NOMO-1 treated with dmso at 0.1 percent for 144 hours (cell line): ENCODE measurements around the gene DUSP14.
"Not testable (repeated sequence)": the region's sequence is repeated elsewhere in the genome, so short reads cannot be mapped to it uniquely, and the experiment has no call there.

Experiments used
- DNase-seq: peaks from one replicate; lab custom pipeline; 2025; ENCODE audit not compliant: unreplicated experiment; lab: John Stamatoyannopoulos, UW

Gene DUSP14

GRCh38 chr17:37483311-37484039, 6.2 kb upstream of the DUSP14 start:
- no peak for DNase-seq

GRCh38 chr17:37485938-37486570, 3.6 kb upstream of the DUSP14 start:
- DNase-seq, result no peak

- DNase-seq, result peak; percentile 15
Observed at GRCh38 chr17:37488009-37488604, 1.6 kb upstream of the DUSP14 start.

- no peak for DNase-seq
Observed at GRCh38 chr17:37488607-37489196, 989 bp upstream of the DUSP14 start.

- DNase-seq, result peak; percentile 22
Observed at GRCh38 chr17:37490022-37490587, 414 bp downstream of the DUSP14 start.

GRCh38 chr17:37490638-37491614, 1.2 kb downstream of the DUSP14 start:
- no peak for DNase-seq

GRCh38 chr17:37492167-37492566, 2.5 kb downstream of the DUSP14 start:
- no peak for DNase-seq

GRCh38 chr17:37493249-37494027, 3.7 kb downstream of the DUSP14 start:
- DNase-seq, result no peak

- no peak for DNase-seq
Observed at GRCh38 chr17:37494401-37494831, 4.7 kb downstream of the DUSP14 start.

- no peak for DNase-seq
Observed at GRCh38 chr17:37494971-37495370, 5.3 kb downstream of the DUSP14 start.

- DNase-seq, result no peak
Observed at GRCh38 chr17:37500378-37500777, 10.7 kb downstream of the DUSP14 start.

- no peak for DNase-seq
Observed at GRCh38 chr17:37502009-37502936, 12.6 kb downstream of the DUSP14 start.

GRCh38 chr17:37503148-37503547, 13.5 kb downstream of the DUSP14 start:
- no peak for DNase-seq

- no peak for DNase-seq
Observed at GRCh38 chr17:37505333-37505732, 15.6 kb downstream of the DUSP14 start.

GRCh38 chr17:37506678-37507077, 17.0 kb downstream of the DUSP14 start:
- DNase-seq, result peak; percentile 19

- DNase-seq, result no peak
Observed at GRCh38 chr17:37507111-37507510, 17.4 kb downstream of the DUSP14 start.

- DNase-seq, result no peak
Observed at GRCh38 chr17:37510056-37510455, 20.4 kb downstream of the DUSP14 start.

- not testable (repeated sequence) for DNase-seq
Observed at GRCh38 chr17:37511642-37512041, 22.0 kb downstream of the DUSP14 start.
